K562 (cell line): Measurements from ENCODE around the gene TF.

Source experiments
- BCL6 ChIP-seq: fragments of 250-450 bp; sonication (Bioruptor Pico); IDR thresholded peaks from 2 replicates; pipeline ENCODE4 v1.4.0; 2020
- CTCF ChIP-seq, 3 experiments: IDR thresholded peaks in 2 of 3; conservative IDR thresholded peaks in 1 of 3; 2 replicates each; pipeline ENCODE4 v1.5.1; 2011 to 2012; ENCODE audit warnings: low read length in 3 of 3, mild to moderate bottlenecking in 3 of 3, control low read depth in 2 of 3, improper control_type of control experiment in 1 of 3, inconsistent platforms in 1 of 3, low read depth in 1 of 3, mixed read lengths in 1 of 3, moderate library complexity in 1 of 3; ENCODE audit not compliant: insufficient read depth in 2 of 3
- DNMT1 ChIP-seq: fragments of 450-650 bp; IDR thresholded peaks from 2 replicates; pipeline ENCODE4 v1.6.1; 2016; ENCODE audit warnings: antibody characterized with exemption, mild to moderate bottlenecking
- EHMT2 ChIP-seq: fragments of 450-650 bp; IDR thresholded peaks from 2 replicates; pipeline ENCODE4 v1.6.1; 2018; ENCODE audit warnings: antibody characterized with exemption
- IRF2 ChIP-seq: sonication (generic); formaldehyde crosslinking; IDR thresholded peaks from 2 replicates; pipeline ENCODE4 v1.8.1; 2022; ENCODE audit warnings: mild to moderate bottlenecking, missing genetic modification reagents
- L3MBTL2 ChIP-seq: fragments of 450-650 bp; IDR thresholded peaks from 2 replicates; pipeline ENCODE4 v1.6.1; 2016; ENCODE audit warnings: mild to moderate bottlenecking, moderate library complexity
- NCOA1 ChIP-seq: fragments of 450-650 bp; IDR thresholded peaks from 2 replicates; pipeline ENCODE4 v1.6.1; 2016; ENCODE audit warnings: low read depth
- PREB ChIP-seq: sonication (generic); formaldehyde crosslinking; IDR thresholded peaks from 2 replicates; pipeline ENCODE4 v1.8.1; 2023; ENCODE audit warnings: mild to moderate bottlenecking, missing genetic modification reagents
- SETDB1 ChIP-seq: IDR thresholded peaks from one replicate; pipeline ENCODE4 v1.6.1; 2012; ENCODE audit warnings: low read length, control low read depth, inconsistent platforms
- U2AF1 ChIP-seq: fragments of 200-400 bp; formaldehyde crosslinking; optimal IDR thresholded peaks from 2 replicates; pipeline ENCODE3; 2017; ENCODE audit warnings: mild to moderate bottlenecking, low read depth, low read length, moderate library complexity
- ZZZ3 ChIP-seq: fragments of 450-650 bp; IDR thresholded peaks from 2 replicates; pipeline ENCODE4 v1.6.1; 2016; ENCODE audit warnings: antibody characterized with exemption, mild to moderate bottlenecking, moderate library complexity

- TF ChIP-seq NCOA1 (no peak), PREB (CRISPR knock-in tag) (no peak), L3MBTL2 (no peak), CTCF (IDR thresholded peaks at IDR 0.05 in 2 of 3, conservative IDR thresholded peaks at IDR 0.05 in 1 of 3; ENCODE audit: insufficient read depth in 2 of 3, low read depth in 1 of 3, low read length in 3 of 3) (no peak), U2AF1 (no peak), IRF2 (no peak), DNMT1 (no peak), EHMT2 (no peak), ZZZ3 (no peak), SETDB1 (no peak), BCL6 (CRISPR knock-in tag) (no peak)
Observed at GRCh38 chr3:133804896-133805295, 58.7 kb downstream of the TF start.
